HG03457 (cell line): ENCODE results near the gene SLC25A29.
"Not testable (repeated sequence)": the region's sequence is repeated elsewhere in the genome, so short reads cannot be mapped to it uniquely, and the experiment has no call there.

Experiments
- ATAC-seq: cut with Tn5 transposase; IDR thresholded peaks from one replicate; pipeline ENCODE4 v1.9.1; 2021; ENCODE audit warnings: moderate number of reproducible peaks; ENCODE audit not compliant: unreplicated experiment

The SLC25A29 gene

GRCh38 chr14:100283984-100284881, 22.0 kb downstream of the SLC25A29 start:
- ATAC-seq = no peak

GRCh38 chr14:100283436-100283835, 22.8 kb downstream of the SLC25A29 start:
- not testable (repeated sequence) for ATAC-seq

GRCh38 chr14:100282766-100283419, 23.4 kb downstream of the SLC25A29 start:
- no peak for ATAC-seq

- ATAC-seq = no peak
These were observed 24.2 kb downstream of the SLC25A29 start for GRCh38 chr14:100282083-100282350.

GRCh38 chr14:100281286-100282082, 24.8 kb downstream of the SLC25A29 start:
- ATAC-seq = no peak

GRCh38 chr14:100279563-100279962, 26.7 kb downstream of the SLC25A29 start:
- no peak for ATAC-seq

- no peak for ATAC-seq
These were observed 27.1 kb downstream of the SLC25A29 start for GRCh38 chr14:100279133-100279532.

- ATAC-seq = no peak
These were observed 27.5 kb downstream of the SLC25A29 start for GRCh38 chr14:100278702-100279101.

- no peak for ATAC-seq
These were observed 31.0 kb downstream of the SLC25A29 start for GRCh38 chr14:100275214-100275613.

- ATAC-seq = no peak
These were observed 32.0 kb downstream of the SLC25A29 start for GRCh38 chr14:100274250-100274649.

GRCh38 chr14:100271247-100271939, 34.9 kb downstream of the SLC25A29 start:
- ATAC-seq = no peak

GRCh38 chr14:100268591-100269207, 37.5 kb downstream of the SLC25A29 start:
- no peak for ATAC-seq

- no peak for ATAC-seq
These were observed 38.3 kb downstream of the SLC25A29 start for GRCh38 chr14:100267990-100268389.

- ATAC-seq = no peak
These were observed 43.1 kb downstream of the SLC25A29 start for GRCh38 chr14:100263141-100263540.

- ATAC-seq = no peak
These were observed 43.7 kb downstream of the SLC25A29 start for GRCh38 chr14:100262545-100262944.

- ATAC-seq = no peak
These were observed 44.6 kb downstream of the SLC25A29 start for GRCh38 chr14:100261621-100262020.

- ATAC-seq = peak; percentile 52
These were observed 49.8 kb downstream of the SLC25A29 start for GRCh38 chr14:100256339-100256895.

- no peak for ATAC-seq
These were observed 53.6 kb downstream of the SLC25A29 start for GRCh38 chr14:100252684-100253083.

GRCh38 chr14:100250732-100251465, 55.3 kb downstream of the SLC25A29 start:
- ATAC-seq = no peak
